Activated CD4-positive, alpha-beta memory T cell treated with anti-CD3 and anti-CD28 coated beads for 36 hours (primary cell): ENCODE measurements around the gene HSPA12B. TPM values are rescaled to one million over a fixed set of nuclear protein-coding genes. Genes with fewer than 3 reads are reported as not detected.
A peak's percentile ranks its signal among the peaks of the same experiment; 100 is the strongest.
"Not testable (repeated sequence)": the region's sequence is repeated elsewhere in the genome, so short reads cannot be mapped to it uniquely, and the experiment has no call there.

ENCODE experiments used
- CTCF ChIA-PET: fragments of 350-600 bp; sonication (Branson Sonifier 250); formaldehyde crosslinking; loops from one replicate; lab custom pipeline; 2021; ENCODE audit warnings: antibody characterized with exemption, inconsistent platforms; lab: Charles Lee
- POLR2A ChIA-PET: fragments of 350-600 bp; sonication (Branson Sonifier 250); formaldehyde crosslinking; loops from one replicate; lab custom pipeline; 2021; ENCODE audit warnings: antibody characterized with exemption; lab: Charles Lee
- DNase-seq: peaks from one replicate; pipeline ENCODE4 v3.0.0-alpha.2; 2020
- H3K27ac Mint-ChIP-seq: one replicate; pipeline ENCODE4 v1.8.0; 2021; ENCODE audit warnings: mixed read lengths
- H3K27me3 Mint-ChIP-seq: one replicate; pipeline ENCODE4 v1.8.0; 2021; ENCODE audit warnings: mixed read lengths
- H3K36me3 Mint-ChIP-seq: one replicate; pipeline ENCODE4 v1.8.0; 2021; ENCODE audit warnings: mixed read lengths
- H3K4me1 Mint-ChIP-seq: one replicate; pipeline ENCODE4 v1.8.0; 2021; ENCODE audit warnings: low read depth, mixed read lengths
- H3K4me3 Mint-ChIP-seq: one replicate; pipeline ENCODE4 v1.8.0; 2021; ENCODE audit warnings: mild to moderate bottlenecking, mixed read lengths
- H3K9me3 Mint-ChIP-seq: one replicate; pipeline ENCODE4 v1.8.0; 2021; ENCODE audit warnings: mixed read lengths
- intact Hi-C: fragments of 100-400 bp; cut with micrococcal nuclease; formaldehyde crosslinking; loops from one replicate; pipeline ENCODE4 v1.15.1; 2023
- total RNA-seq, 2 experiments: library from RNA; stranded (reverse); gene quantifications; one replicate each; pipeline ENCODE4 v1.2.3, GENCODE V29; 2021

The HSPA12B gene
- total RNA-seq, 2 experiments from 2014 or later, result not detected

GRCh38 chr20:3785240-3786125 is 53.0 kb downstream of the HSPA12B start:
- no peaks in the 10 kb centered on the region for H3K9me3 Mint-ChIP-seq
- peaks cover 51% of the 10 kb centered on the region for H3K4me1 Mint-ChIP-seq
- H3K27me3 Mint-ChIP-seq, result no peaks in the 10 kb centered on the region
- POLR2A ChIA-PET, result interaction anchor here (1.4 to 3.4 kb wide), 3 partner anchors 17 to 60 kb away, joined by 3 to 27 read pairs (median 18); partner anchors contain the start of genes ADISSP and AP5S1
- peaks cover 6% of the 10 kb centered on the region for H3K36me3 Mint-ChIP-seq
- DNase-seq, result no peak
- CTCF ChIA-PET, result interaction anchor here (0.6 to 10.4 kb wide), 9 partner anchors 10 to 70 kb away, joined by 3 to 180 read pairs (median 6); partner anchors contain the start of genes ADISSP and AP5S1
- intact Hi-C loops, result loop anchor here (10.0 kb wide), 1 partner anchor 299 kb away; no protein-coding TSS in a partner anchor
- no peak overlapping the region for H3K27ac Mint-ChIP-seq
- peak overlapping the region; percentile 83 for H3K4me3 Mint-ChIP-seq

DNA sequence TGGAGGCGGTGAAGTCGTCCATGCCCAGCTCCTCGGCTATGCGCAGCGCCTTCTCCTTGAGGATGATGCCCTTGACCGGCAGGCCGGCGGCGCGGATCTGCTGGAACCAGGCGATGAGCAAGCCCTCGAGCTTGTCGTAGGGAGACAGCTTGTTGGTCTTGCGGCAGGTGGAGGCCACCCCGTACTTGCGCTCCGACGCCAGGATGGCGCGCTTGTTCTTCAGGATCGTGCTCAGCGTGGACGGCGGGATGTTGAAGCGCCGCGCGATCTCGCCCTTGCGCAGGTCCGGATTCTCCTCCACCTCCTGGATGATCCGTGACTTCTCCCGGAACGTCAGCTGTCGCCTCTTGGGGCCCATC is 53.6 kb downstream of the HSPA12B start:
- no peaks in the 10 kb centered on the region for H3K9me3 Mint-ChIP-seq
- intact Hi-C loops, result loop anchor here (10.0 kb wide), 1 partner anchor 299 kb away; no protein-coding TSS in a partner anchor
- peaks cover 6% of the 10 kb centered on the region for H3K36me3 Mint-ChIP-seq
- CTCF ChIA-PET, result interaction anchor here (0.6 to 10.4 kb wide), 13 partner anchors 8 to 299 kb away, joined by 3 to 180 read pairs (median 6); partner anchors contain the start of genes ADISSP and AP5S1
- peak; percentile 64 for DNase-seq
- peak overlapping the region; percentile 79 for H3K27ac Mint-ChIP-seq
- no peaks in the 10 kb centered on the region for H3K27me3 Mint-ChIP-seq
- peak overlapping the region; percentile 83 for H3K4me3 Mint-ChIP-seq
- POLR2A ChIA-PET, result interaction anchor here (0.8 to 3.4 kb wide), 5 partner anchors 18 to 69 kb away, joined by 3 to 27 read pairs (median 5); partner anchors contain the start of genes ADISSP and AP5S1
- peaks cover 44% of the 10 kb centered on the region for H3K4me1 Mint-ChIP-seq

DNA sequence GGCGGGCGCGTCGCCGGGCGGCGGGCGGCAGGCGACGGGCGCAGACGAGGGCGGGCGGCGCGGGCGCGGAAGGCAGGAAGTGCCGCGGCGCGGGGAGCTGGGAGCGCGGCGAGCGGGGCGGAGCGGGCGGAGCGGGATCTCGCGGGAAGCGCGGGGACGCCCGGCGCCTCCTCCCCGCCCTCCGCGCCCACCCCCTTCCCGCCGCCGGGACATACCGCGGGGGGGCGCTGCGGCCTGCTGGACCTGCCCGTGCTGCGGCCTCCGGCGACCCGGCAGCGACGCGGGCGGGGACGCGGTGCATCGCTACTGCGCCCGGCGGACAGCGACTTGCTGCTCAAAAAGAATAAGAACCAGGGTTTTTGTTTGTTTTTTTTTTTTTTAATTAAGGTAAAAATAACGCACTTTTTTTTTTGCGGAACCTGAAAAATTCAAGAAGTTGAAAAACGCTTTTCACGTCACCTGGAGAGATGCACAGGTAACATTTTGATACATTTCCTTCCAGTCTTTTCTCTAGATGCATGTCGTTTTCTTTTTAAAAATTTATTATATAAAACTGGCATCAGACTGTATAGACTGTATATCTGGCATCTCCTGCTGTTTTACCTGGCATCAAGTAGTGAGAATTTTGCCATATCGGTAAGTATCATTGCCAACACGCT is 54.3 kb downstream of the HSPA12B start, which contains the start of gene CENPB:
Gene CENPB, minus strand, starts transcription at position 76 of the 659 bp plus-strand sequence. CDS start 257 bp downstream, outside the sequence.
- CTCF ChIA-PET, result interaction anchor here (0.9 to 10.4 kb wide), 13 partner anchors 9 to 298 kb away, joined by 3 to 180 read pairs (median 6); partner anchors contain the start of genes ADISSP, AP5S1 and CDC25B
- peak within 1 kb of the TSS; percentile 79 for H3K27ac Mint-ChIP-seq

DNA sequence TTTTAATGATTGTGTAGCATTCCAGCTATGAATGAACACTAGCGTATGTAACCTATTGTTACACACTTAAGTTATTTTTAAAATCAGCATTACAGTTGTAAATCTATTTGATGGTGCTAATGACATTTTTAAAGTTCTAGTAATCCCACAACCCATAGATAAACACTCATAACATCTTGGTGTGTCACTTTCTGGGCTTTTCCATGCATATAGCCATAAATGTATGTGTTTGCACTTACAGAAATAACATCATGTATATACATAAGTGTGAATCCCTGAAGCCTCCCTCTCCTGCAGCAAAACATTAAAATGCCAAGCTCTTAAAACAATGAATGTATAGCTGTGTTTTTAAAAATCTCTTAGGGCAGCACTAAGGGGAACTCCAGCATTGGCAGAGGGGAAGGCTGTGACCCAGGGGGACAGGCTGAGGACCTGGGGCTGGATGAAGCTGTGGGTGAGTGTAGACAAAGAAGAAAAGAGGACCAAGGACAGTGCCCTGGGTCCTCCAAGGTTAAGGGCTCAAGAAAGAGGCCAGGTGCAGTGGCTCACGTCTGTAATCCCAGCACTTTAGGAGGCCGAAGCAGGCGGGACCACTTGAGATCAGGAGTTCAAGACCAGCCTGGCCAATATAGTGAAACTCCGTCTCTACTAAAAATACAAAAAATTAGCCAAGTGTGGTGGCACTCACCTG is 55.0 kb downstream of the HSPA12B start:
- ChIA-PET POLR2A (interaction anchor here (1.1 to 3.4 kb wide), 5 partner anchors 19 to 103 kb away, joined by 3 to 27 read pairs (median 5); partner anchors contain the start of genes ADISSP, AP5S1 and MAVS), CTCF (interaction anchor here (1.1 to 10.4 kb wide), 8 partner anchors 9 to 297 kb away, joined by 6 to 180 read pairs (median 10); partner anchors contain the start of genes ADISSP, AP5S1 and CDC25B)
- H3K4me3 Mint-ChIP-seq, result peak overlapping the region; percentile 61
- no peak overlapping the region for H3K27ac Mint-ChIP-seq
- peaks cover 6% of the 10 kb centered on the region for H3K36me3 Mint-ChIP-seq
- H3K4me1 Mint-ChIP-seq, result peaks cover 36% of the 10 kb centered on the region
- DNase-seq, result no peak
- H3K27me3 Mint-ChIP-seq, result no peaks in the 10 kb centered on the region
- intact Hi-C loops, result loop anchor here (1.0 to 10.0 kb wide), 4 partner anchors 8 to 297 kb away; partner anchors contain the start of gene AP5S1
- no peaks in the 10 kb centered on the region for H3K9me3 Mint-ChIP-seq

More for the DNA sequence above, 54.3 kb downstream of the HSPA12B start, which contains the start of gene CENPB:
- H3K4me3 Mint-ChIP-seq, result peak within 1 kb of the TSS; percentile 83
- intact Hi-C loops, result loop anchor here (1.0 to 10.0 kb wide), 4 partner anchors 9 to 298 kb away; partner anchors contain the start of gene AP5S1
- POLR2A ChIA-PET, result interaction anchor here (0.8 to 3.4 kb wide), 7 partner anchors 19 to 103 kb away, joined by 3 to 27 read pairs (median 4); partner anchors contain the start of genes ADISSP, AP5S1 and MAVS
- DNase-seq, result peak; percentile 93
- H3K36me3 Mint-ChIP-seq, result peaks cover 6% of the 10 kb centered on the region
- H3K27me3 Mint-ChIP-seq, result no peaks in the 10 kb centered on the region
- no peaks in the 10 kb centered on the region for H3K9me3 Mint-ChIP-seq
- peaks cover 38% of the 10 kb centered on the region for H3K4me1 Mint-ChIP-seq

DNA sequence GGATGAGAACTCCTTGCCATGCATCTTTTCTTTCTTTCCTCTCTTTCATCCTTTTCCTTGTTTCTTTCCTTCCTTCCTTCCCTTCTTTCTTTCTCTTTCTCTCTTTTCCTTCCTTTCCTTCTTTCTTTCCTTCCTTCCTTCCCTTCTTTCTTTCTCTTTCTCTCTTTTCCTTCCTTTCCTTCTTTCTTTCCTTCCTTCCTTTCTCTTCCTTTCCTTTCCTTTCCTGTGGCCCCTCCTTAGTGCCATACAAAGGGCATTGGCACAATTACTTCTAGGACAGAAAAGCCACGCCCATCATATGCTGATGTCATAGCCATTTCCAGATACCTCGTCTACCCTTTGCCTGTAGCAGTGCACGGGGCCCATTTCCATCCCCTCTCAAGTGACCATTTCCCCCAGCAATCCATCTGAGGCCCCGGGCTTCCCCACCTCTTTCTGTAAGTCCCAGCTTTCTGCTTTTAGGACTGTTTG is 56.2 kb downstream of the HSPA12B start:
- Mint-ChIP-seq H3K27ac (no peak overlapping the region), H3K4me3 (no peak overlapping the region), H3K4me1 (peaks cover 31% of the 10 kb centered on the region), H3K27me3 (no peaks in the 10 kb centered on the region), H3K36me3 (peaks cover 6% of the 10 kb centered on the region), H3K9me3 (no peaks in the 10 kb centered on the region)
- no peak for DNase-seq
- intact Hi-C loops, result loop anchor here (10.0 kb wide), 1 partner anchor 296 kb away; no protein-coding TSS in a partner anchor
- CTCF ChIA-PET, result interaction anchor here (0.7 to 10.4 kb wide), 4 partner anchors 21 to 68 kb away, joined by 6 to 180 read pairs (median 13); partner anchors contain the start of genes ADISSP and AP5S1
- POLR2A ChIA-PET, result interaction anchor here (1.4 kb wide), 1 partner anchor 31 kb away, joined by 4 read pairs; the partner anchor contains the start of gene AP5S1

DNA sequence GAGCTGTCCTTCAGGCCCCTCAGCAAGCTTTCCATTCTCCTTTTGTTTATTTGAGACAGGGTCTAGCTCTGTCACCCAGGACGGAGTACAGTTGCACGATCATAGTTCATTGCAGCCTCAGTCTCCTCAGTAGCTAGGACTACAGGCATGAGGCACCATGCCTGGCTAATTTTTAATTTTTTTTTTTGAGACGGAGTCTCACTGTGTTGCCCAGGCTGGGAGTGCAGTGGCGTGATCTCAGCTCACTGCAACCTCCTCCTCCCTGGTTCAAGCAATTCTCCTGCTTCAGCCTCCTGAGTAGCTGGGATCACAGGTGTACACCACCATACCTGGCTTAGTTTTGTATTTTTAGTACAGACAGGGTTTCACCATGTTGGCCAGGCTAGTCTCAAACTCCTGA is 56.7 kb downstream of the HSPA12B start:
- intact Hi-C loops, result loop anchor here (10.0 kb wide), 1 partner anchor 296 kb away; no protein-coding TSS in a partner anchor
- H3K27me3 Mint-ChIP-seq, H3K9me3 Mint-ChIP-seq, H3K27ac Mint-ChIP-seq, H3K36me3 Mint-ChIP-seq, DNase-seq, H3K4me3 Mint-ChIP-seq: not testable (repeated sequence)
- POLR2A ChIA-PET, result interaction anchor here (1.4 kb wide), 1 partner anchor 31 kb away, joined by 4 read pairs; the partner anchor contains the start of gene AP5S1
- CTCF ChIA-PET, result interaction anchor here (0.7 to 10.4 kb wide), 3 partner anchors 28 to 67 kb away, joined by 6 to 180 read pairs (median 10); partner anchors contain the start of gene AP5S1
- peaks cover 28% of the 10 kb centered on the region for H3K4me1 Mint-ChIP-seq

- DNase-seq, H3K9me3 Mint-ChIP-seq, H3K27me3 Mint-ChIP-seq: not testable (repeated sequence)
- CTCF ChIA-PET, result interaction anchor here (3.2 kb wide), 1 partner anchor 25 kb away, joined by 29 read pairs; the partner anchor contains the start of gene AP5S1
- Mint-ChIP-seq H3K36me3 (peaks cover 23% of the 10 kb centered on the region), H3K27ac (peak overlapping the region; percentile 98), H3K4me1 (peaks cover 19% of the 10 kb centered on the region), H3K4me3 (peak overlapping the region; percentile 23)
- POLR2A ChIA-PET, result interaction anchor here (2.5 kb wide), 1 partner anchor 26 kb away, joined by 12 read pairs; the partner anchor contains the start of gene AP5S1
- intact Hi-C loops, result loop anchor here (2.0 kb wide), 1 partner anchor 53 kb away; the partner anchor contains the start of gene MAVS
Observed at GRCh38 chr20:3794168-3794567, 61.7 kb downstream of the HSPA12B start.

GRCh38 chr20:3794701-3795420 is 62.4 kb downstream of the HSPA12B start:
- POLR2A ChIA-PET, result interaction anchor here (2.2 to 2.5 kb wide), 2 partner anchors 26 to 27 kb away, joined by 12 read pairs; partner anchors contain the start of genes ADISSP and AP5S1
- Mint-ChIP-seq H3K27me3 (no peaks in the 10 kb centered on the region), H3K27ac (peak overlapping the region; percentile 98), H3K9me3 (no peaks in the 10 kb centered on the region), H3K4me1 (peaks cover 26% of the 10 kb centered on the region), H3K36me3 (peaks cover 28% of the 10 kb centered on the region), H3K4me3 (peak overlapping the region; percentile 95)
- intact Hi-C loops, result loop anchor here (1.0 to 5.0 kb wide), 4 partner anchors 8 to 112 kb away; partner anchors contain the start of genes MAVS and PANK2
- no peak for DNase-seq
- CTCF ChIA-PET, result interaction anchor here (1.1 to 3.2 kb wide), 3 partner anchors 9 to 24 kb away, joined by 3 to 29 read pairs (median 8); partner anchors contain the start of gene AP5S1
